Neural progenitor cell (in vitro differentiated cells): ENCODE measurements around the gene SLC6A18. TPM values are rescaled to one million over a fixed set of nuclear protein-coding genes. Genes with fewer than 3 reads are reported as not detected.

Source experiments
- DNase-seq: peaks from one replicate; pipeline ENCODE4 v3.0.0-alpha.2; 2016; ENCODE audit warnings: low spot score
- H2AFZ ChIP-seq: fragments of 200-600 bp; sonication (generic); replicated peaks from 2 replicates; pipeline ENCODE4 v1.6.1; 2016; ENCODE audit warnings: antibody characterized with exemption
- H3F3A ChIP-seq: fragments of 200-600 bp; sonication (generic); 2 replicates; pipeline ENCODE4 v1.6.1; 2016; ENCODE audit warnings: antibody characterized with exemption, low read depth
- H3K27ac ChIP-seq: fragments of 200-600 bp; sonication (generic); 2 replicates; pipeline ENCODE4 v1.5.1; 2016; ENCODE audit warnings: mild to moderate bottlenecking
- H3K27me3 ChIP-seq: fragments of 200-600 bp; sonication (generic); 2 replicates; pipeline ENCODE4 v1.6.1; 2016; ENCODE audit warnings: mild to moderate bottlenecking, moderate library complexity
- H3K36me3 ChIP-seq: fragments of 200-600 bp; sonication (generic); 2 replicates; pipeline ENCODE4 v1.5.1; 2016
- H3K4me1 ChIP-seq: fragments of 200-600 bp; sonication (generic); 2 replicates; pipeline ENCODE4 v1.6.1; 2016; ENCODE audit warnings: mixed run types
- H3K4me2 ChIP-seq: fragments of 200-600 bp; sonication (generic); 2 replicates; pipeline ENCODE4 v1.6.1; 2016
- H3K4me3 ChIP-seq: fragments of 200-600 bp; sonication (generic); 2 replicates; pipeline ENCODE4 v1.5.1; 2016
- H3K79me2 ChIP-seq: fragments of 200-600 bp; sonication (generic); 2 replicates; pipeline ENCODE4 v1.6.1; 2016; ENCODE audit warnings: low read depth
- H3K9ac ChIP-seq: fragments of 200-600 bp; sonication (generic); 2 replicates; pipeline ENCODE4 v1.6.1; 2016
- H3K9me3 ChIP-seq: fragments of 200-600 bp; sonication (generic); 2 replicates; pipeline ENCODE4 v1.5.1; 2016; ENCODE audit warnings: low read depth
- H4K20me1 ChIP-seq: fragments of 200-600 bp; sonication (generic); 2 replicates; pipeline ENCODE4 v1.6.1; 2016; ENCODE audit warnings: low read depth
- H3K27ac Mint-ChIP-seq: 3 replicates; pipeline ENCODE4 v1.8.0; 2021; ENCODE audit warnings: mixed read lengths
- H3K27me3 Mint-ChIP-seq: 2 replicates; pipeline ENCODE4 v1.8.0; 2022; ENCODE audit warnings: low read depth, mild to moderate bottlenecking, inconsistent platforms, moderate library complexity, mixed read lengths; ENCODE audit not compliant: insufficient read depth
- H3K36me3 Mint-ChIP-seq: 3 replicates; pipeline ENCODE4 v1.8.0; 2021; ENCODE audit warnings: mixed read lengths
- H3K4me1 Mint-ChIP-seq: 3 replicates; pipeline ENCODE4 v1.8.0; 2021; ENCODE audit warnings: mixed read lengths
- H3K4me3 Mint-ChIP-seq: 3 replicates; pipeline ENCODE4 v1.8.0; 2021; ENCODE audit warnings: mild to moderate bottlenecking, moderate library complexity, mixed read lengths
- H3K9me3 Mint-ChIP-seq: 3 replicates; pipeline ENCODE4 v1.8.0; 2020; ENCODE audit warnings: mixed read lengths
- CTCF ChIP-seq: fragments of 200-600 bp; sonication (generic); IDR thresholded peaks from 2 replicates; pipeline ENCODE4 v1.5.1; 2017; ENCODE audit warnings: antibody characterized with exemption, mild to moderate bottlenecking
- EZH2 ChIP-seq: fragments of 200-600 bp; sonication (generic); IDR thresholded peaks from 2 replicates; pipeline ENCODE4 v1.6.1; 2017; ENCODE audit warnings: antibody characterized with exemption, mild to moderate bottlenecking, moderate library complexity
- EZH2phosphoT487 ChIP-seq: fragments of 200-600 bp; sonication (generic); IDR thresholded peaks from 2 replicates; pipeline ENCODE4 v1.6.1; 2017; ENCODE audit warnings: antibody characterized with exemption
- total RNA-seq: library from RNA; depleted of rRNA; stranded (reverse); fragments of >200 nt; gene quantifications from 2 replicates; pipeline ENCODE4 v1.2.3, GENCODE V29; 2015; ENCODE audit warnings: low replicate concordance

SLC6A18 gene
- total RNA-seq, 1 donor from 2014 or later = not detected

GRCh38 chr5:1261643-1262042, 36.5 kb downstream of the SLC6A18 start:
- no peaks in the 10 kb centered on the region for H4K20me1 ChIP-seq
- Mint-ChIP-seq H3K9me3 (no peaks in the 10 kb centered on the region), H3K27ac (no peak overlapping the region), H3K27me3 (no peaks in the 10 kb centered on the region), H3K36me3 (no peaks in the 10 kb centered on the region), H3K4me1 (no peaks in the 10 kb centered on the region), H3K4me3 (no peak overlapping the region)
- H3K4me2 ChIP-seq = no peak overlapping the region
- no peaks in the 10 kb centered on the region for H3F3A ChIP-seq
- H3K36me3 ChIP-seq = no peaks in the 10 kb centered on the region
- H3K79me2 ChIP-seq = no peaks in the 10 kb centered on the region
- H3K4me3 ChIP-seq = no peak overlapping the region
- H3K4me1 ChIP-seq = no peaks in the 10 kb centered on the region
- H3K9ac ChIP-seq = no peak overlapping the region
- H3K27ac ChIP-seq = no peak overlapping the region
- H3K9me3 ChIP-seq = no peaks in the 10 kb centered on the region
- no peak overlapping the region for H2AFZ ChIP-seq
- no peak for DNase-seq
- no peak for TF ChIP-seq CTCF
- no peak for TF ChIP-seq EZH2
- TF ChIP-seq EZH2phosphoT487 = no peak
- H3K27me3 ChIP-seq = no peaks in the 10 kb centered on the region

GRCh38 chr5:1262381-1262780, 37.2 kb downstream of the SLC6A18 start:
- no peaks in the 10 kb centered on the region for H3K4me1 Mint-ChIP-seq
- H3K4me1 ChIP-seq = no peaks in the 10 kb centered on the region
- peak; percentile 20 for DNase-seq
- H3K4me3 Mint-ChIP-seq = no peak overlapping the region
- H3K4me3 ChIP-seq = no peak overlapping the region
- no peak overlapping the region for H3K4me2 ChIP-seq
- no peaks in the 10 kb centered on the region for H3K79me2 ChIP-seq
- no peaks in the 10 kb centered on the region for H4K20me1 ChIP-seq
- no peaks in the 10 kb centered on the region for H3K9me3 ChIP-seq
- no peaks in the 10 kb centered on the region for H3K36me3 ChIP-seq
- TF ChIP-seq CTCF = no peak
- no peak for TF ChIP-seq EZH2phosphoT487
- no peak for TF ChIP-seq EZH2
- no peak overlapping the region for H2AFZ ChIP-seq
- no peaks in the 10 kb centered on the region for H3K27me3 ChIP-seq
- no peaks in the 10 kb centered on the region for H3F3A ChIP-seq
- H3K27ac ChIP-seq = no peak overlapping the region
- no peaks in the 10 kb centered on the region for H3K36me3 Mint-ChIP-seq
- H3K27ac Mint-ChIP-seq = no peak overlapping the region
- no peak overlapping the region for H3K9ac ChIP-seq
- H3K9me3 Mint-ChIP-seq = no peaks in the 10 kb centered on the region
- no peaks in the 10 kb centered on the region for H3K27me3 Mint-ChIP-seq

GRCh38 chr5:1264211-1264610, 39.0 kb downstream of the SLC6A18 start:
- Histone ChIP-seq H3K9ac (no peak overlapping the region), H3K36me3 (no peaks in the 10 kb centered on the region), H3K79me2 (no peaks in the 10 kb centered on the region), H4K20me1 (no peaks in the 10 kb centered on the region), H3K27ac (no peak overlapping the region), H3K4me3 (no peak overlapping the region), H3K27me3 (no peaks in the 10 kb centered on the region), H3K9me3 (no peaks in the 10 kb centered on the region), H3K4me2 (no peak overlapping the region), H3F3A (no peaks in the 10 kb centered on the region), H2AFZ (no peak overlapping the region), H3K4me1 (no peaks in the 10 kb centered on the region)
- no peak for DNase-seq
- H3K4me1 Mint-ChIP-seq = no peaks in the 10 kb centered on the region
- no peak overlapping the region for H3K4me3 Mint-ChIP-seq
- no peaks in the 10 kb centered on the region for H3K27me3 Mint-ChIP-seq
- TF ChIP-seq EZH2 (no peak), CTCF (no peak), EZH2phosphoT487 (no peak)
- H3K9me3 Mint-ChIP-seq = no peaks in the 10 kb centered on the region
- no peak overlapping the region for H3K27ac Mint-ChIP-seq
- H3K36me3 Mint-ChIP-seq = no peaks in the 10 kb centered on the region

- Histone ChIP-seq H3K4me1 (no peaks in the 10 kb centered on the region), H3F3A (no peaks in the 10 kb centered on the region), H4K20me1 (no peaks in the 10 kb centered on the region), H3K27ac (no peak overlapping the region), H2AFZ (no peak overlapping the region), H3K27me3 (no peaks in the 10 kb centered on the region), H3K4me2 (no peak overlapping the region), H3K9ac (no peak overlapping the region), H3K79me2 (no peaks in the 10 kb centered on the region), H3K4me3 (no peak overlapping the region), H3K36me3 (no peaks in the 10 kb centered on the region), H3K9me3 (no peaks in the 10 kb centered on the region)
- Mint-ChIP-seq H3K36me3 (no peaks in the 10 kb centered on the region), H3K27ac (no peak overlapping the region), H3K27me3 (peaks cover 3% of the 10 kb centered on the region), H3K4me1 (no peaks in the 10 kb centered on the region), H3K9me3 (no peaks in the 10 kb centered on the region), H3K4me3 (no peak overlapping the region)
- no peak for DNase-seq
- no peak for TF ChIP-seq CTCF
- TF ChIP-seq EZH2 = no peak
- TF ChIP-seq EZH2phosphoT487 = no peak
These were observed 39.8 kb downstream of the SLC6A18 start for GRCh38 chr5:1265026-1265425.
